Dermis lymphatic vessel endothelial cell (primary cell): Measurements from ENCODE around the gene MCF2L2. TPM values are rescaled to one million over a fixed set of nuclear protein-coding genes. Genes with fewer than 3 reads are reported as not detected.

Experiments used
- total RNA-seq: library from RNA; depleted of rRNA; stranded (reverse); fragments of >200 nt; gene quantifications from 2 replicates; pipeline ENCODE4 v1.2.1, GENCODE V29; 2014

MCF2L2 gene
- total RNA-seq: 0.09 and 0.11 TPM in 2 replicates

DNA sequence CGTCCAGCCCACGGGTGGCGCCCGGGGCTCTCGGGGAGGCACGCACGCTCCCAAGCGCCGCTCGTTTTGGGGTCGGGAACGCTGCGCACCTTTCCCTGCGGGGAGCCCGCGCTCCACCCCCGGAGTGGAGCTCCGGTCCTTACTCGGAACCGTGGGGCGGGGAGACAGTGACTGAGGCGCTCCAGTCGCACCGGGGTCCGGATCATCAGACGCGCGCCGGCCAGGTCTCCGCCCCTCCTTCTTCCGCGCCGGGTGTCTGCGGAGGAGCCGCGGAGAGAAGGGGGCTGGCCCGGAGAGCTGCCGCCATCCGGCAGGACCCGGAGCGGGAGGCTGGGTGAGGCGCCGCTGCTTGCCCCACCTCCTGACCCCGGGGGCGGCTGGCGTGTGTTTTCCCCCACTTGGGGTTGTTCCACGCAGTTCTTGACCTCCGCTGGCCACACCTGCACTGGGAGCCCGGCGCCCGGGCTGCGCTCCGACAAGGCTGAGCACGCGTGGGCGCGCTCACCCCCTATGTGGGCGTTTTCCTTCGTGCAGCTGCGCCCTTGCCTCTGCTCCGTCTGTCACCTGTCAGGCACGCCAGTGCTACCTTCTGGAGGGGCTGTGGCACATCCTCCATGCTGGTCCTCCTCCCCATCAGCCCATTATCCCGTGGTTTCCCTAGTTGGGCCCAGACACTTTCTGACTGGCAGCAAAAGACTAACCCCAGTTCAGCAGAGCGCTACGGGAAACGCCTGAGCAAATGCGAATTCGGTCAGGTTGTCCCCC lies at the start of gene MCF2L2:
TSS of gene MCF2L2 (minus strand) at position 173 of the 765 bp plus-strand sequence. CDS start 642 bp downstream, outside the sequence.

DNA sequence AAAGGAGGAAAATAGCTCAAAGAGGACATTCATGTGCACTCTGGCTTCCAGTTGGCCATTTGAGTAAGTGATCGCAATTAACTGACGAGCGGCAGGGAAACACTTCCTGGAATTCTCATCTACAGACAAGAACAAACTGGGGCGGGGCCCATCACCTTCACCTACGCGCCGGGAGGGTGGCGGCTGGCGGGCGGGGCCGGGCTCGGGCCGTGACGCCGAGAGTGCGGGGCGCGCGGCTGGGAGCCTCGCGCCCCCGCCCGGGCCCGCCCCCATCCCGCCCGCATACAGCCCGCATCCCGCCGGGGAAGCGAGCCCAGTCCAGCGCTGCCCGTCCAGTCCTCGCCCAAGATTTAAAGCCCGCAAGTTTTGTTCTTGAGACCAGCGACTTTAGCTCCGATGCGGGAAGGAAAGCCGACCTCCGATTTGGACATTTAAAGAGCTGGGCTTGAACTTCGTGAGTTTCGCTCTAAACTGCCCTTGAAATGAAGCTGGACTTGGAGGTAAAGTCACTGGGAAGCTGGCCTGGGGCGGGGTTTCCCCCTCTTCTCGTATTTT lies 175.4 kb downstream of the MCF2L2 start, which contains the start of gene B3GNT5:
TSS of gene B3GNT5 (plus strand) at position 281 of the 555 bp plus-strand sequence. CDS start 16,546 bp downstream, outside the sequence.

Other genes starting within 250 kb of the MCF2L2 start
- gene B3GNT5, start 175.4 kb downstream of the MCF2L2 start, total RNA-seq: 32.9 and 39.0 TPM in 2 replicates
- gene KLHL6, start 127.1 kb upstream of the MCF2L2 start, total RNA-seq: 0.26 and 0.33 TPM in 2 replicates
- gene KLHL24, start 207.0 kb upstream of the MCF2L2 start, total RNA-seq: 106 and 143 TPM in 2 replicates